Endothelial cell of umbilical vein (primary cell): ENCODE measurements around the gene PHACTR1. TPM values are rescaled to one million over a fixed set of nuclear protein-coding genes. Genes with fewer than 3 reads are reported as not detected.

Source experiments
- BruUV-seq: library from RNA; stranded (reverse); fragments of 400-500 nt; replicated peaks from 2 replicates; lab custom pipeline; 2021; lab: Mats Ljungman, UMichigan
- CTCF ChIA-PET: fragments of 300-600, 350-600 bp; sonication (Branson Sonifier 250); formaldehyde crosslinking; loops from one replicate; lab custom pipeline; 2021; ENCODE audit warnings: antibody characterized with exemption, inconsistent platforms; lab: Charles Lee
- POLR2A ChIA-PET: fragments of 300-600, 350-600 bp; sonication (Branson Sonifier 250); formaldehyde crosslinking; loops from one replicate; lab custom pipeline; 2021; ENCODE audit warnings: antibody characterized with exemption, inconsistent platforms; lab: Charles Lee
- DNase-seq: peaks from one replicate; pipeline ENCODE4 v3.0.0-alpha.2; 2011; ENCODE audit warnings: low read depth, low spot score
- FAIRE-seq: peaks from 2 replicates; lab custom pipeline; 2011; peaks lifted over from hg19 to GRCh38; lab: Jason Lieb, UNC
- H2AFZ ChIP-seq: 2 replicates; pipeline ENCODE4 v1.6.0; 2012; ENCODE audit warnings: low read depth, low read length, control low read depth, inconsistent platforms
- H3K27ac ChIP-seq: 2 replicates; pipeline ENCODE4 v1.5.1; 2011; ENCODE audit warnings: low read depth, mild to moderate bottlenecking, control low read depth, low read length, moderate library complexity; ENCODE audit not compliant: insufficient read depth
- H3K27me3 ChIP-seq, 2 experiments: 2 replicates each; pipeline versions ENCODE4 v1.6.0 to v1.6.1; 2011; ENCODE audit warnings: low read length in 2 of 2, mixed read lengths in 1 of 2; ENCODE audit not compliant: control insufficient read depth in 2 of 2, insufficient read depth in 2 of 2
- H3K36me3 ChIP-seq, 2 experiments: 2 replicates in 1 of 2; 3 replicates in 1 of 2; pipeline ENCODE4 v1.5.1; 2011; ENCODE audit warnings: low read length in 2 of 2, mild to moderate bottlenecking in 1 of 2, moderate library complexity in 1 of 2; ENCODE audit not compliant: control insufficient read depth in 2 of 2, insufficient read depth in 2 of 2; ENCODE audit errors: extremely low read depth in 1 of 2
- H3K4me1 ChIP-seq: 3 replicates; pipeline ENCODE4 v1.5.1; 2011; ENCODE audit warnings: mild to moderate bottlenecking, low read length; ENCODE audit not compliant: control insufficient read depth, insufficient read depth; ENCODE audit errors: extremely low read depth
- H3K4me2 ChIP-seq: 2 replicates; pipeline ENCODE4 v1.6.1; 2011; ENCODE audit warnings: low read length, control low read depth, mixed read lengths; ENCODE audit not compliant: insufficient read depth
- H3K4me3 ChIP-seq, 3 experiments: fragments of 200-600 bp in 1 of 3; sonication (generic), shearing (Covaris generic) in 1 of 3; replicated peaks in 1 of 3; 2 replicates each; pipeline ENCODE4 v1.5.1; 2011 to 2016; ENCODE audit warnings: control low read depth in 3 of 3, low read length in 3 of 3, mild to moderate bottlenecking in 2 of 3, inconsistent platforms in 1 of 3, low read depth in 1 of 3, moderate library complexity in 1 of 3; ENCODE audit not compliant: insufficient read depth in 1 of 3
- H3K79me2 ChIP-seq: 2 replicates; pipeline ENCODE4 v1.6.0; 2012; ENCODE audit warnings: low read length, inconsistent platforms; ENCODE audit not compliant: control insufficient read depth, insufficient read depth
- H3K9ac ChIP-seq: replicated peaks from 2 replicates; pipeline ENCODE3; 2011; ENCODE audit warnings: low read length, control low read depth; ENCODE audit not compliant: insufficient read depth; ENCODE audit errors: extremely low read depth
- H3K9me1 ChIP-seq: replicated peaks from 3 replicates; pipeline ENCODE4 v1.6.0; 2011; ENCODE audit warnings: mild to moderate bottlenecking, low read length; ENCODE audit not compliant: control insufficient read depth, insufficient read depth; ENCODE audit errors: extremely low read depth
- H3K9me3 ChIP-seq: replicated peaks from 2 replicates; pipeline ENCODE4 v1.5.1; 2012; ENCODE audit warnings: low read length, inconsistent platforms; ENCODE audit not compliant: control insufficient read depth, insufficient read depth
- H4K20me1 ChIP-seq: replicated peaks from 2 replicates; pipeline ENCODE3; 2011; ENCODE audit warnings: mild to moderate bottlenecking, low read length; ENCODE audit not compliant: control insufficient read depth, insufficient read depth; ENCODE audit errors: extremely low read depth
- EZH2 ChIP-seq: IDR thresholded peaks from 2 replicates; pipeline ENCODE4 v1.6.1; 2012; ENCODE audit warnings: borderline replicate concordance, low read depth, mild to moderate bottlenecking, moderate library complexity, low read length, inconsistent platforms; ENCODE audit not compliant: severe bottlenecking
- FOS ChIP-seq: IDR thresholded peaks from 2 replicates; pipeline ENCODE4 v1.6.1; 2011; ENCODE audit warnings: mild to moderate bottlenecking, low read length, moderate library complexity, borderline replicate concordance; ENCODE audit not compliant: insufficient read depth
- GATA2 ChIP-seq: IDR thresholded peaks from 2 replicates; pipeline ENCODE4 v1.7.0; 2011; ENCODE audit warnings: low read depth, mild to moderate bottlenecking, moderate library complexity, mixed read lengths, low read length; ENCODE audit not compliant: insufficient read length, insufficient read depth
- JUN ChIP-seq: IDR thresholded peaks from 2 replicates; pipeline ENCODE4 v1.6.1; 2011; ENCODE audit warnings: borderline replicate concordance, low read depth; ENCODE audit not compliant: insufficient read length, insufficient read depth
- MYC ChIP-seq: IDR thresholded peaks from one replicate; pipeline ENCODE4 v1.6.1; 2011; ENCODE audit warnings: mild to moderate bottlenecking, low read depth, low read length
- POLR2A ChIP-seq: IDR thresholded peaks from 2 replicates; pipeline ENCODE4 v1.6.1; 2012; ENCODE audit warnings: low read depth, mild to moderate bottlenecking, control low read depth, low read length
- POLR2AphosphoS5 ChIP-seq: IDR thresholded peaks from 2 replicates; pipeline ENCODE4 v1.6.1; 2012; ENCODE audit warnings: low read depth, mild to moderate bottlenecking, control low read depth, low read length, moderate library complexity; ENCODE audit not compliant: insufficient read depth
- dilution Hi-C: fragments of 300-500 bp; cut with MboI; formaldehyde crosslinking; loops from one replicate; pipeline ENCODE4 v1.15.0; 2019; ENCODE audit warnings: low sequenced_read_pairs; ENCODE audit not compliant: extremely low pct_ligation_motif_present
- intact Hi-C: fragments of 100-400 bp; cut with micrococcal nuclease; formaldehyde crosslinking; loops from one replicate; pipeline ENCODE4 v1.10.0; 2022
- polyA plus RNA-seq, 4 experiments: library from polyadenylated mRNA; depleted of rRNA in 3 of 4; stranded (reverse) in 3 of 4; unstranded in 1 of 4; fragments of >200 nt; gene quantifications; 2 replicates each; pipeline versions ENCODE4 v1.2.1 to v1.2.3, GENCODE V29; 2011 to 2012; ENCODE audit warnings: missing spikeins in 1 of 4
- total RNA-seq: library from RNA; stranded (reverse); gene quantifications from 2 replicates; pipeline ENCODE4 v1.2.3, GENCODE V29; 2021
- TF ChIP-seq, protein P1 (sequence below), 2 donors: IDR thresholded peaks; 1 replicate in 1 of 2; 2 replicates in 1 of 2; pipeline ENCODE4 v1.5.1; 2011; ENCODE audit warnings: low read length in 2 of 2, mild to moderate bottlenecking in 2 of 2, moderate library complexity in 2 of 2, control low read depth in 1 of 2, inconsistent platforms in 1 of 2, low read depth in 1 of 2; ENCODE audit not compliant: insufficient read depth in 1 of 2; ENCODE audit errors: extremely low read depth in 1 of 2
- TF ChIP-seq, protein P2 (sequence below): IDR thresholded peaks from 2 replicates; pipeline ENCODE4 v1.6.1; 2011; ENCODE audit not compliant: insufficient read depth, insufficient read length

PHACTR1 gene
- total and polyA plus RNA-seq, 2 donors (not counting 3 experiments of a cell fraction or from before 2014, with no cell fraction given): 2.4 to 23.2 TPM

- TF ChIP-seq POLR2A (no peak), EZH2 (no peak), GATA2 (no peak), FOS (no peak), MYC (no peak), POLR2AphosphoS5 (no peak), JUN (no peak)
- TF ChIP-seq, protein P1, sequence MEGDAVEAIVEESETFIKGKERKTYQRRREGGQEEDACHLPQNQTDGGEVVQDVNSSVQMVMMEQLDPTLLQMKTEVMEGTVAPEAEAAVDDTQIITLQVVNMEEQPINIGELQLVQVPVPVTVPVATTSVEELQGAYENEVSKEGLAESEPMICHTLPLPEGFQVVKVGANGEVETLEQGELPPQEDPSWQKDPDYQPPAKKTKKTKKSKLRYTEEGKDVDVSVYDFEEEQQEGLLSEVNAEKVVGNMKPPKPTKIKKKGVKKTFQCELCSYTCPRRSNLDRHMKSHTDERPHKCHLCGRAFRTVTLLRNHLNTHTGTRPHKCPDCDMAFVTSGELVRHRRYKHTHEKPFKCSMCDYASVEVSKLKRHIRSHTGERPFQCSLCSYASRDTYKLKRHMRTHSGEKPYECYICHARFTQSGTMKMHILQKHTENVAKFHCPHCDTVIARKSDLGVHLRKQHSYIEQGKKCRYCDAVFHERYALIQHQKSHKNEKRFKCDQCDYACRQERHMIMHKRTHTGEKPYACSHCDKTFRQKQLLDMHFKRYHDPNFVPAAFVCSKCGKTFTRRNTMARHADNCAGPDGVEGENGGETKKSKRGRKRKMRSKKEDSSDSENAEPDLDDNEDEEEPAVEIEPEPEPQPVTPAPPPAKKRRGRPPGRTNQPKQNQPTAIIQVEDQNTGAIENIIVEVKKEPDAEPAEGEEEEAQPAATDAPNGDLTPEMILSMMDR (IDR thresholded peaks at IDR 0.05; ENCODE audit: extremely low read depth in 1 of 2, insufficient read depth in 1 of 2, low read depth in 1 of 2, low read length in 2 of 2): no peak
- TF ChIP-seq, protein P2, sequence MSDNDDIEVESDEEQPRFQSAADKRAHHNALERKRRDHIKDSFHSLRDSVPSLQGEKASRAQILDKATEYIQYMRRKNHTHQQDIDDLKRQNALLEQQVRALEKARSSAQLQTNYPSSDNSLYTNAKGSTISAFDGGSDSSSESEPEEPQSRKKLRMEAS: no peak
- no peak overlapping the region for H3K27ac ChIP-seq
Observed at GRCh38 chr6:12968839-12969558, 252.4 kb downstream of the PHACTR1 start.

More at GRCh38 chr6:12968839-12969558, 252.4 kb downstream of the PHACTR1 start:
- ChIA-PET POLR2A (no interaction called here), CTCF (interaction anchor here (0.7 to 1.5 kb wide), 2 partner anchors 8 to 75 kb away, joined by 3 read pairs; no protein-coding TSS in a partner anchor)
- Histone ChIP-seq H3K9me1 (no peaks in the 10 kb centered on the region), H3K4me1 (peaks cover 10% of the 10 kb centered on the region), H3K36me3 (no peaks in the 10 kb centered on the region), H2AFZ (no peak overlapping the region), H4K20me1 (no peaks in the 10 kb centered on the region), H3K27me3 (no peaks in the 10 kb centered on the region), H3K9me3 (no peaks in the 10 kb centered on the region), H3K4me2 (no peak overlapping the region), H3K4me3 (no peak overlapping the region), H3K79me2 (peaks cover 8% of the 10 kb centered on the region), H3K9ac (no peak overlapping the region)
- dilution Hi-C loops: no loop called here
- intact Hi-C loops: no loop called here
- no TSS peak for BruUV-seq
- no peak for DNase-seq
- no peak for FAIRE-seq
